Activated T-cell treated with anti-CD3 and anti-CD28 coated beads for 4 hours (primary cell): ENCODE measurements around the gene XKR3.
"Not testable (repeated sequence)": the region's sequence is repeated elsewhere in the genome, so short reads cannot be mapped to it uniquely, and the experiment has no call there.

Experiments used
- DNase-seq: peaks from one replicate; pipeline ENCODE4 v3.0.0-alpha.2; 2020

Gene XKR3

GRCh38 chr22:16734271-16734670, 90.9 kb downstream of the XKR3 start:
- not testable (repeated sequence) for DNase-seq
